ENCODE measurements around the gene WDFY4.

DNA sequence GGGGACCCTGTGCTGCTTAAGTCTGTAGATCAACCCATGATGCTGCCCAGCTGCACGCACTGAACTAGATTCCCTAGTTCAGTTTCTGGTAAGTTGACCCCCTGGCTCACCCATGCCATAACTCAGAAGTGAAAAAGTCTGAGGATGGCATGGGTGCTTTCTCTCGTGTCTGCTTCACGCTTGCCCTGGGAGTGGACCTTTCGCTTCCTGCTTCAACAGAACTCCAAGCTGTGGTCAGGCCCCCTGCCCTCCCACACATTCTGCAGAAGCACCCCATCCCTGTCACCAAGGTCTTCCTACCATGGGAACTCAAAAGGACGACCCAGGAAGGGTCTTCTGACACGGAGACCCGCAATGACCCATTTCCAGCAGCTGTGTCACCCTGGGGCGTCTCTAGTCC is 215.1 kb downstream of the WDFY4 start:
- TF ChIP-seq, protein P1, sequence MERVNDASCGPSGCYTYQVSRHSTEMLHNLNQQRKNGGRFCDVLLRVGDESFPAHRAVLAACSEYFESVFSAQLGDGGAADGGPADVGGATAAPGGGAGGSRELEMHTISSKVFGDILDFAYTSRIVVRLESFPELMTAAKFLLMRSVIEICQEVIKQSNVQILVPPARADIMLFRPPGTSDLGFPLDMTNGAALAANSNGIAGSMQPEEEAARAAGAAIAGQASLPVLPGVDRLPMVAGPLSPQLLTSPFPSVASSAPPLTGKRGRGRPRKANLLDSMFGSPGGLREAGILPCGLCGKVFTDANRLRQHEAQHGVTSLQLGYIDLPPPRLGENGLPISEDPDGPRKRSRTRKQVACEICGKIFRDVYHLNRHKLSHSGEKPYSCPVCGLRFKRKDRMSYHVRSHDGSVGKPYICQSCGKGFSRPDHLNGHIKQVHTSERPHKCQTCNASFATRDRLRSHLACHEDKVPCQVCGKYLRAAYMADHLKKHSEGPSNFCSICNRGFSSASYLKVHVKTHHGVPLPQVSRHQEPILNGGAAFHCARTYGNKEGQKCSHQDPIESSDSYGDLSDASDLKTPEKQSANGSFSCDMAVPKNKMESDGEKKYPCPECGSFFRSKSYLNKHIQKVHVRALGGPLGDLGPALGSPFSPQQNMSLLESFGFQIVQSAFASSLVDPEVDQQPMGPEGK (CRISPR knock-in tag; IDR thresholded peaks at IDR 0.05; ENCODE audit: borderline replicate concordance), result no peak
- TF ChIP-seq, protein P2, sequence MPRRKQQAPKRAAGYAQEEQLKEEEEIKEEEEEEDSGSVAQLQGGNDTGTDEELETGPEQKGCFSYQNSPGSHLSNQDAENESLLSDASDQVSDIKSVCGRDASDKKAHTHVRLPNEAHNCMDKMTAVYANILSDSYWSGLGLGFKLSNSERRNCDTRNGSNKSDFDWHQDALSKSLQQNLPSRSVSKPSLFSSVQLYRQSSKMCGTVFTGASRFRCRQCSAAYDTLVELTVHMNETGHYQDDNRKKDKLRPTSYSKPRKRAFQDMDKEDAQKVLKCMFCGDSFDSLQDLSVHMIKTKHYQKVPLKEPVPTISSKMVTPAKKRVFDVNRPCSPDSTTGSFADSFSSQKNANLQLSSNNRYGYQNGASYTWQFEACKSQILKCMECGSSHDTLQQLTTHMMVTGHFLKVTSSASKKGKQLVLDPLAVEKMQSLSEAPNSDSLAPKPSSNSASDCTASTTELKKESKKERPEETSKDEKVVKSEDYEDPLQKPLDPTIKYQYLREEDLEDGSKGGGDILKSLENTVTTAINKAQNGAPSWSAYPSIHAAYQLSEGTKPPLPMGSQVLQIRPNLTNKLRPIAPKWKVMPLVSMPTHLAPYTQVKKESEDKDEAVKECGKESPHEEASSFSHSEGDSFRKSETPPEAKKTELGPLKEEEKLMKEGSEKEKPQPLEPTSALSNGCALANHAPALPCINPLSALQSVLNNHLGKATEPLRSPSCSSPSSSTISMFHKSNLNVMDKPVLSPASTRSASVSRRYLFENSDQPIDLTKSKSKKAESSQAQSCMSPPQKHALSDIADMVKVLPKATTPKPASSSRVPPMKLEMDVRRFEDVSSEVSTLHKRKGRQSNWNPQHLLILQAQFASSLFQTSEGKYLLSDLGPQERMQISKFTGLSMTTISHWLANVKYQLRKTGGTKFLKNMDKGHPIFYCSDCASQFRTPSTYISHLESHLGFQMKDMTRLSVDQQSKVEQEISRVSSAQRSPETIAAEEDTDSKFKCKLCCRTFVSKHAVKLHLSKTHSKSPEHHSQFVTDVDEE (CRISPR knock-in tag; IDR thresholded peaks at IDR 0.05), result no peak
- TF ChIP-seq ARNTL (CRISPR knock-in tag; IDR thresholded peaks at IDR 0.05; ENCODE audit: borderline replicate concordance, low read depth) (no peak), ZNF70 (CRISPR knock-in tag; IDR thresholded peaks at IDR 0.05) (no peak), CSDC2 (CRISPR knock-in tag; IDR thresholded peaks at IDR 0.05) (no peak), TCF4 (CRISPR knock-in tag; IDR thresholded peaks at IDR 0.05; ENCODE audit: borderline replicate concordance) (no peak), ZC3H10 (CRISPR knock-in tag; IDR thresholded peaks at IDR 0.05) (no peak), TOX (CRISPR knock-in tag; IDR thresholded peaks at IDR 0.05; ENCODE audit: borderline replicate concordance) (no peak), OSR1 (CRISPR knock-in tag; IDR thresholded peaks at IDR 0.05) (no peak), ESRRG (CRISPR knock-in tag; IDR thresholded peaks at IDR 0.05) (no peak), ZFP3 (CRISPR knock-in tag; IDR thresholded peaks at IDR 0.05) (no peak), ISL1 (CRISPR knock-in tag; IDR thresholded peaks at IDR 0.05) (no peak), SNAI2 (CRISPR knock-in tag; IDR thresholded peaks at IDR 0.05) (no peak)
- TF ChIP-seq, protein P3, sequence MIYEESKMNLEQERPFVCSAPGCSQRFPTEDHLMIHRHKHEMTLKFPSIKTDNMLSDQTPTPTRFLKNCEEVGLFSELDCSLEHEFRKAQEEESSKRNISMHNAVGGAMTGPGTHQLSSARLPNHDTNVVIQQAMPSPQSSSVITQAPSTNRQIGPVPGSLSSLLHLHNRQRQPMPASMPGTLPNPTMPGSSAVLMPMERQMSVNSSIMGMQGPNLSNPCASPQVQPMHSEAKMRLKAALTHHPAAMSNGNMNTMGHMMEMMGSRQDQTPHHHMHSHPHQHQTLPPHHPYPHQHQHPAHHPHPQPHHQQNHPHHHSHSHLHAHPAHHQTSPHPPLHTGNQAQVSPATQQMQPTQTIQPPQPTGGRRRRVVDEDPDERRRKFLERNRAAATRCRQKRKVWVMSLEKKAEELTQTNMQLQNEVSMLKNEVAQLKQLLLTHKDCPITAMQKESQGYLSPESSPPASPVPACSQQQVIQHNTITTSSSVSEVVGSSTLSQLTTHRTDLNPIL (CRISPR knock-in tag; IDR thresholded peaks at IDR 0.05; ENCODE audit: low read depth), result no peak
